H9 (cell line): Measurements from ENCODE around the gene PTGIR. TPM values are rescaled to one million over a fixed set of nuclear protein-coding genes. Genes with fewer than 3 reads are reported as not detected.

ENCODE experiments used
- DNase-seq: peaks from one replicate; pipeline ENCODE4 v3.0.0-alpha.2; 2017
- H2AFZ ChIP-seq: one replicate; pipeline ENCODE4 v1.6.1; 2013; ENCODE audit warnings: mild to moderate bottlenecking, low read length, control low read depth, moderate library complexity
- H2AK5ac ChIP-seq: 2 replicates; pipeline ENCODE4 v1.6.1; 2013; ENCODE audit warnings: low read length, control low read depth, mixed read lengths; ENCODE audit not compliant: insufficient read length
- H2BK120ac ChIP-seq: one replicate; pipeline ENCODE4 v1.6.1; 2013; ENCODE audit warnings: low read depth, mild to moderate bottlenecking, low read length, control low read depth, inconsistent platforms; ENCODE audit not compliant: poor library complexity, severe bottlenecking
- H2BK12ac ChIP-seq: 2 replicates; pipeline ENCODE4 v1.6.1; 2013; ENCODE audit warnings: low read length, control low read depth, mixed read lengths, low read depth; ENCODE audit not compliant: insufficient read length
- H2BK15ac ChIP-seq: 2 replicates; pipeline ENCODE4 v1.6.1; 2013; ENCODE audit warnings: low read depth, low read length, control low read depth
- H2BK20ac ChIP-seq: one replicate; pipeline ENCODE4 v1.6.1; 2013; ENCODE audit warnings: low read depth, mild to moderate bottlenecking, low read length, control low read depth, inconsistent platforms; ENCODE audit not compliant: poor library complexity, severe bottlenecking
- H2BK5ac ChIP-seq: 2 replicates; pipeline ENCODE4 v1.6.1; 2013; ENCODE audit warnings: low read length, control low read depth, mixed read lengths; ENCODE audit not compliant: insufficient read length
- H3K14ac ChIP-seq: 2 replicates; pipeline ENCODE4 v1.6.1; 2013; ENCODE audit warnings: low read length, control low read depth; ENCODE audit not compliant: insufficient read depth
- H3K18ac ChIP-seq: 2 replicates; pipeline ENCODE4 v1.6.1; 2013; ENCODE audit warnings: low read depth, mild to moderate bottlenecking, mixed read lengths, low read length, control low read depth; ENCODE audit not compliant: insufficient read length
- H3K23ac ChIP-seq: 2 replicates; pipeline ENCODE4 v1.6.1; 2013; ENCODE audit warnings: low read length, control low read depth, mixed read lengths, low read depth; ENCODE audit not compliant: insufficient read length
- H3K23me2 ChIP-seq: 2 replicates; pipeline ENCODE4 v1.6.1; 2013; ENCODE audit warnings: low read depth, mild to moderate bottlenecking, mixed read lengths, low read length, control low read depth; ENCODE audit not compliant: insufficient read length, poor library complexity, severe bottlenecking
- H3K27ac ChIP-seq: 2 replicates; pipeline ENCODE4 v1.5.1; 2013; ENCODE audit warnings: low read length, control low read depth, mixed read lengths, low read depth; ENCODE audit not compliant: insufficient read length
- H3K27me3 ChIP-seq: 2 replicates; pipeline ENCODE4 v1.6.1; 2013; ENCODE audit warnings: low read length, control low read depth, inconsistent platforms; ENCODE audit not compliant: insufficient read depth
- H3K4ac ChIP-seq: 2 replicates; pipeline ENCODE4 v1.6.1; 2013; ENCODE audit warnings: low read depth, mild to moderate bottlenecking, control low read depth, inconsistent platforms, low read length, moderate library complexity
- H3K4me1 ChIP-seq: 2 replicates; pipeline ENCODE4 v1.6.1; 2013; ENCODE audit warnings: low read length, control low read depth, inconsistent platforms; ENCODE audit not compliant: insufficient read depth
- H3K4me2 ChIP-seq: 2 replicates; pipeline ENCODE4 v1.6.1; 2013; ENCODE audit warnings: low read length, control low read depth, mixed read lengths; ENCODE audit not compliant: insufficient read length, insufficient read depth
- H3K56ac ChIP-seq: 2 replicates; pipeline ENCODE4 v1.6.1; 2013; ENCODE audit warnings: low read depth, mild to moderate bottlenecking, mixed read lengths, low read length, control low read depth; ENCODE audit not compliant: insufficient read length
- H3K79me1 ChIP-seq: 2 replicates; pipeline ENCODE4 v1.6.1; 2013; ENCODE audit warnings: low read depth, mild to moderate bottlenecking, moderate library complexity, low read length, control low read depth, inconsistent platforms; ENCODE audit not compliant: insufficient read depth, poor library complexity, severe bottlenecking
- H3K79me2 ChIP-seq: 2 replicates; pipeline ENCODE4 v1.6.1; 2013; ENCODE audit warnings: low read length, control low read depth, inconsistent platforms; ENCODE audit not compliant: insufficient read depth
- H3K9ac ChIP-seq: 2 replicates; pipeline ENCODE4 v1.6.1; 2013; ENCODE audit warnings: low read length, control low read depth, mixed read lengths; ENCODE audit not compliant: insufficient read length; ENCODE audit errors: extremely low read depth
- H3K9me3 ChIP-seq: one replicate; pipeline ENCODE4 v1.6.1; 2013; ENCODE audit warnings: low read depth, low read length, inconsistent platforms; ENCODE audit not compliant: control insufficient read depth
- H3T11ph ChIP-seq: one replicate; pipeline ENCODE4 v1.6.1; 2013; ENCODE audit warnings: mild to moderate bottlenecking, low read length, control low read depth, inconsistent platforms
- H4K20me1 ChIP-seq: one replicate; pipeline ENCODE4 v1.6.1; 2013; ENCODE audit not compliant: control insufficient read depth, insufficient read length, insufficient read depth
- H4K5ac ChIP-seq: 2 replicates; pipeline ENCODE4 v1.6.1; 2013; ENCODE audit warnings: low read depth, mild to moderate bottlenecking, mixed read lengths, low read length, control low read depth; ENCODE audit not compliant: insufficient read length
- H4K8ac ChIP-seq: replicated peaks from 2 replicates; pipeline ENCODE4 v1.6.1; 2013; ENCODE audit warnings: low read length, control low read depth, mixed read lengths, low read depth; ENCODE audit not compliant: insufficient read length
- H4K91ac ChIP-seq: 2 replicates; pipeline ENCODE4 v1.6.1; 2013; ENCODE audit warnings: low read depth, mild to moderate bottlenecking, moderate library complexity, mixed read lengths, low read length, control low read depth; ENCODE audit not compliant: insufficient read length
- H3K27ac Mint-ChIP-seq, 3 experiments: 2 replicates in 2 of 3; 3 replicates in 1 of 3; pipeline ENCODE4 v1.8.0; 2020 to 2021; ENCODE audit warnings: mixed read lengths in 3 of 3, mild to moderate bottlenecking in 1 of 3, moderate library complexity in 1 of 3
- H3K27me3 Mint-ChIP-seq: 2 replicates; pipeline ENCODE4 v1.8.0; 2021; ENCODE audit warnings: low read depth, mild to moderate bottlenecking, moderate library complexity, mixed read lengths
- H3K36me3 Mint-ChIP-seq, 3 experiments: 2 replicates in 2 of 3; 3 replicates in 1 of 3; pipeline ENCODE4 v1.8.0; 2020 to 2021; ENCODE audit warnings: low read depth in 3 of 3, mixed read lengths in 3 of 3; ENCODE audit not compliant: insufficient read depth in 1 of 3
- H3K4me1 Mint-ChIP-seq, 2 experiments: 2 replicates each; pipeline ENCODE4 v1.8.0; 2020; ENCODE audit warnings: mixed read lengths in 2 of 2
- H3K4me3 Mint-ChIP-seq, 2 experiments: 2 replicates in 1 of 2; 3 replicates in 1 of 2; pipeline ENCODE4 v1.8.0; 2020 to 2021; ENCODE audit warnings: mild to moderate bottlenecking in 2 of 2, mixed read lengths in 2 of 2, moderate library complexity in 1 of 2
- H3K9me3 Mint-ChIP-seq, 2 experiments: 2 replicates in 1 of 2; 3 replicates in 1 of 2; pipeline ENCODE4 v1.8.0; 2020; ENCODE audit warnings: mild to moderate bottlenecking in 2 of 2, mixed read lengths in 2 of 2, moderate library complexity in 1 of 2
- WGBS: extraction: QIAGEN DNeasy Blood & Tissue Kit; methylation state at CpG from one replicate; pipeline ENCODE4 v1.1.7; 2013; ENCODE audit warnings: missing lambda C conversion rate, low lambda C conversion rate, mixed read lengths; ENCODE audit not compliant: insufficient read length; ENCODE audit errors: extremely low coverage; 5-methylcytosine and 5-hydroxymethylcytosine counted together
- total RNA-seq: library from RNA; stranded (reverse); gene quantifications from 2 replicates; pipeline ENCODE4 v1.2.1, GENCODE V29; 2021
- TF ChIP-seq, protein P1 (sequence below): fragments of 200-600 bp; sonication (generic); conservative IDR thresholded peaks from 3 replicates; pipeline ENCODE4 v1.8.0; 2021; ENCODE audit warnings: antibody characterized with exemption, mild to moderate bottlenecking

Gene PTGIR
- total RNA-seq, 1 experiment from 2014 or later: not detected

GRCh38 chr19:46634045-46634655 lies 9.3 kb upstream of the PTGIR start:
- peaks cover 22 to 30% of the 10 kb centered on the region in 2 experiments for H3K4me1 Mint-ChIP-seq
- peak overlapping the region; percentile 64 to 91 for H3K4me3 Mint-ChIP-seq
- TF ChIP-seq, protein P1, sequence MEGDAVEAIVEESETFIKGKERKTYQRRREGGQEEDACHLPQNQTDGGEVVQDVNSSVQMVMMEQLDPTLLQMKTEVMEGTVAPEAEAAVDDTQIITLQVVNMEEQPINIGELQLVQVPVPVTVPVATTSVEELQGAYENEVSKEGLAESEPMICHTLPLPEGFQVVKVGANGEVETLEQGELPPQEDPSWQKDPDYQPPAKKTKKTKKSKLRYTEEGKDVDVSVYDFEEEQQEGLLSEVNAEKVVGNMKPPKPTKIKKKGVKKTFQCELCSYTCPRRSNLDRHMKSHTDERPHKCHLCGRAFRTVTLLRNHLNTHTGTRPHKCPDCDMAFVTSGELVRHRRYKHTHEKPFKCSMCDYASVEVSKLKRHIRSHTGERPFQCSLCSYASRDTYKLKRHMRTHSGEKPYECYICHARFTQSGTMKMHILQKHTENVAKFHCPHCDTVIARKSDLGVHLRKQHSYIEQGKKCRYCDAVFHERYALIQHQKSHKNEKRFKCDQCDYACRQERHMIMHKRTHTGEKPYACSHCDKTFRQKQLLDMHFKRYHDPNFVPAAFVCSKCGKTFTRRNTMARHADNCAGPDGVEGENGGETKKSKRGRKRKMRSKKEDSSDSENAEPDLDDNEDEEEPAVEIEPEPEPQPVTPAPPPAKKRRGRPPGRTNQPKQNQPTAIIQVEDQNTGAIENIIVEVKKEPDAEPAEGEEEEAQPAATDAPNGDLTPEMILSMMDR: no peak
- Histone ChIP-seq H2BK12ac (no peak overlapping the region), H3K79me2 (no peaks in the 10 kb centered on the region), H2AFZ (no peak overlapping the region), H3K23ac (no peak overlapping the region), H3K4ac (no peak overlapping the region), H2BK5ac (no peak overlapping the region), H3K27me3 (peaks cover 28% of the 10 kb centered on the region), H3K9me3 (no peaks in the 10 kb centered on the region), H2BK20ac (no peak overlapping the region), H3K79me1 (no peaks in the 10 kb centered on the region), H3K27ac (no peak overlapping the region), H4K91ac (no peak overlapping the region), H3K4me2 (peak overlapping the region; percentile 59), H2AK5ac (no peak overlapping the region), H3K23me2 (peaks cover 13% of the 10 kb centered on the region), H3K56ac (no peak overlapping the region), H4K8ac (no peak overlapping the region), H3K9ac (no peak overlapping the region), H3K18ac (no peak overlapping the region), H3T11ph (no peak overlapping the region), H4K20me1 (no peaks in the 10 kb centered on the region), H2BK120ac (no peak overlapping the region), H3K14ac (no peak overlapping the region), H2BK15ac (no peak overlapping the region), H3K4me1 (peaks cover 7% of the 10 kb centered on the region; the same call in 1 of the 2 replicates), H4K5ac (no peak overlapping the region)
- DNase-seq: peak; percentile 97
- no CpG with 5 or more reads among the region's 38 CpGs for WGBS
- H3K36me3 Mint-ChIP-seq: no peaks in the 10 kb centered on the region
- H3K27ac Mint-ChIP-seq: no peak overlapping the region
- H3K9me3 Mint-ChIP-seq: no peaks in the 10 kb centered on the region
- H3K27me3 Mint-ChIP-seq: peaks cover 41% of the 10 kb centered on the region
